Measurements from ENCODE around the gene NEK11. TPM values are rescaled to one million over a fixed set of nuclear protein-coding genes. Genes with fewer than 3 reads are reported as not detected.
"Not testable (repeated sequence)": the region's sequence is repeated elsewhere in the genome, so short reads cannot be mapped to it uniquely, and the experiment has no call there.

Gene NEK11
- total RNA-seq, 1 donor from 2014 or later, result 6.2 TPM

- Mint-ChIP-seq H3K9me3 (ENCODE audit: unreplicated experiment) (no peaks in the 10 kb centered on the region), H3K27ac (ENCODE audit: unreplicated experiment) (no peak overlapping the region), H3K4me3 (ENCODE audit: unreplicated experiment) (no peak overlapping the region), H3K36me3 (ENCODE audit: unreplicated experiment) (peaks cover 2% of the 10 kb centered on the region), H3K4me1 (ENCODE audit: unreplicated experiment) (peaks cover 4% of the 10 kb centered on the region), H3K27me3 (ENCODE audit: unreplicated experiment) (no peaks in the 10 kb centered on the region)
- DNase-seq (ENCODE audit: extremely low spot score, unreplicated experiment), result no peak
- TF ChIP-seq, protein P1, sequence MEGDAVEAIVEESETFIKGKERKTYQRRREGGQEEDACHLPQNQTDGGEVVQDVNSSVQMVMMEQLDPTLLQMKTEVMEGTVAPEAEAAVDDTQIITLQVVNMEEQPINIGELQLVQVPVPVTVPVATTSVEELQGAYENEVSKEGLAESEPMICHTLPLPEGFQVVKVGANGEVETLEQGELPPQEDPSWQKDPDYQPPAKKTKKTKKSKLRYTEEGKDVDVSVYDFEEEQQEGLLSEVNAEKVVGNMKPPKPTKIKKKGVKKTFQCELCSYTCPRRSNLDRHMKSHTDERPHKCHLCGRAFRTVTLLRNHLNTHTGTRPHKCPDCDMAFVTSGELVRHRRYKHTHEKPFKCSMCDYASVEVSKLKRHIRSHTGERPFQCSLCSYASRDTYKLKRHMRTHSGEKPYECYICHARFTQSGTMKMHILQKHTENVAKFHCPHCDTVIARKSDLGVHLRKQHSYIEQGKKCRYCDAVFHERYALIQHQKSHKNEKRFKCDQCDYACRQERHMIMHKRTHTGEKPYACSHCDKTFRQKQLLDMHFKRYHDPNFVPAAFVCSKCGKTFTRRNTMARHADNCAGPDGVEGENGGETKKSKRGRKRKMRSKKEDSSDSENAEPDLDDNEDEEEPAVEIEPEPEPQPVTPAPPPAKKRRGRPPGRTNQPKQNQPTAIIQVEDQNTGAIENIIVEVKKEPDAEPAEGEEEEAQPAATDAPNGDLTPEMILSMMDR (IDR thresholded peaks at IDR 0.05), result no peak
These were observed 9.6 kb downstream of the NEK11 start for GRCh38 chr3:131036200-131036816.

- no peaks in the 10 kb centered on the region for H3K27me3 Mint-ChIP-seq (ENCODE audit: unreplicated experiment)
- peaks cover 6% of the 10 kb centered on the region for H3K36me3 Mint-ChIP-seq (ENCODE audit: unreplicated experiment)
- peaks cover 4% of the 10 kb centered on the region for H3K4me1 Mint-ChIP-seq (ENCODE audit: unreplicated experiment)
- TF ChIP-seq, protein P1 (IDR thresholded peaks at IDR 0.05), result no peak
- no peak for DNase-seq (ENCODE audit: extremely low spot score, unreplicated experiment)
- H3K4me3 Mint-ChIP-seq (ENCODE audit: unreplicated experiment), result no peak overlapping the region
- peaks cover 3% of the 10 kb centered on the region for H3K9me3 Mint-ChIP-seq (ENCODE audit: unreplicated experiment)
- no peak overlapping the region for H3K27ac Mint-ChIP-seq (ENCODE audit: unreplicated experiment)
These were observed 10.3 kb downstream of the NEK11 start for GRCh38 chr3:131036986-131037385.

GRCh38 chr3:131038326-131038725 lies 11.6 kb downstream of the NEK11 start:
- no peak for DNase-seq (ENCODE audit: extremely low spot score, unreplicated experiment)

DNA sequence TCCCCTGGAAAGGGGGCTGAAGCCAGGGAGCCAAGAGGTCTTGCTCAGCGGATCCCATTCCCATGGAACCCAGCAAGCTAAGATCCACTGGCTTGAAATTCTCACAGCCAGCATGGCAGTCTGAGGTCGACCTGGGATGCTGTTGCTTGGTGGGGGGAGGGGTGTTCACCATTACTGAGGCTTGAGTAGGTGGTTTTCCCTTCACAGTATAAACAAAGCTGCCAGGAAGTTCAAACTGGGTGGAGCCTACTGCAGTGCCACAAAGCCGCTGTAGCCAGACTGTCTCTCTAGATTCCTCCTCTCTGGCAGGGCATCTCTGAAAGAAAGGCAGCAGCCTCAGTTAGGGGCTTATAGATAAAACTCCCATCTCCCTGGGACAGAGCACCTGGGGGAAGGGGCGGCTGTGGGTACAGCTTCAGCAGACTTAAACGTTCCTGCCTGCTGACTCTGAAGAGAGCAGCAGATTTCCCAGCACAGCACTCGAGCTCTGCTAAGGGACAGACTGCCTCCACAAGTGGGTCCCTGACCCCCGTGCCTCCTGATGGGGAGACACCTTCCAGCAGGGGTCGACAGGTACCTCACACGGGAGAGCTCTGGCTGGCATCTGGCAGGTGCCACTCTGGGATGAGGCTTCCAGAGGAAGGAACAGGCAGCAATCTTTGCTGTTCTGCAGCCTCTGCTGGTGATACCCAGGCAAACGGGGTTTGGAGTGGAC lies 15.8 kb downstream of the NEK11 start:
- H3K9me3 Mint-ChIP-seq (ENCODE audit: unreplicated experiment), result peaks cover 11% of the 10 kb centered on the region
- H3K36me3 Mint-ChIP-seq (ENCODE audit: unreplicated experiment); H3K27me3 Mint-ChIP-seq (ENCODE audit: unreplicated experiment); DNase-seq (ENCODE audit: extremely low spot score, unreplicated experiment); H3K4me1 Mint-ChIP-seq (ENCODE audit: unreplicated experiment); H3K27ac Mint-ChIP-seq (ENCODE audit: unreplicated experiment); H3K4me3 Mint-ChIP-seq (ENCODE audit: unreplicated experiment): not testable (repeated sequence)

More at GRCh38 chr3:131038326-131038725, 11.6 kb downstream of the NEK11 start:
- Mint-ChIP-seq H3K9me3 (ENCODE audit: unreplicated experiment) (peaks cover 3% of the 10 kb centered on the region), H3K36me3 (ENCODE audit: unreplicated experiment) (peaks cover 7% of the 10 kb centered on the region), H3K4me3 (ENCODE audit: unreplicated experiment) (no peak overlapping the region), H3K27me3 (ENCODE audit: unreplicated experiment) (no peaks in the 10 kb centered on the region), H3K4me1 (ENCODE audit: unreplicated experiment) (peaks cover 4% of the 10 kb centered on the region), H3K27ac (ENCODE audit: unreplicated experiment) (no peak overlapping the region)
- TF ChIP-seq, protein P1 (IDR thresholded peaks at IDR 0.05), result no peak

DNA sequence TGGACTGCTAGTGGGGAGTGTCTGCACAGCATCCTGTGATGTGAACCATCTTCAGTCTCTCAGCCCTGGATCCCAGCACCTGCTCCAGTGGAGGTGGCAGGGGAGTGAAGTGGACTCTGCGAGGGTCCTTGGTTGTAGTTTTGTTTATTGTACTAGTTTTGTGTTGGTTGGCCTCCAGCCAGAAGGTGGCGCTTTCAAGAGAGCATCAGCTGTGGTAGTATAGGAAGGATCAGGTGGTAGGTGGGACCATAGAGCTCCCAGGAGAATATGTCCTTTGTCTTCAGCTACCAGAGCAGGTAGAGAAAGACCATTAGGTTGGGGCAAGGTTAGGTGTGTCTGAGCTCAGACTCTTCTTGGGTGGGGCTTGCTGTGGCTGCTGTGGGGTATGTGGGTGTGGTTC lies 20.9 kb downstream of the NEK11 start:
- no peaks in the 10 kb centered on the region for H3K27me3 Mint-ChIP-seq (ENCODE audit: unreplicated experiment)
- H3K36me3 Mint-ChIP-seq (ENCODE audit: unreplicated experiment), result peaks cover 3% of the 10 kb centered on the region
- H3K9me3 Mint-ChIP-seq (ENCODE audit: unreplicated experiment), result peaks cover 8% of the 10 kb centered on the region
- H3K4me1 Mint-ChIP-seq (ENCODE audit: unreplicated experiment), result no peaks in the 10 kb centered on the region
- H3K4me3 Mint-ChIP-seq (ENCODE audit: unreplicated experiment), result no peak overlapping the region
- no peak for DNase-seq (ENCODE audit: extremely low spot score, unreplicated experiment)
- H3K27ac Mint-ChIP-seq (ENCODE audit: unreplicated experiment), result no peak overlapping the region
- TF ChIP-seq, protein P1 (IDR thresholded peaks at IDR 0.05), result no peak

All from osteocyte (in vitro differentiated cells).